Lower lobe of right lung (tissue), 1 donor: ENCODE measurements around the gene FAM236D. TPM values are rescaled to one million over a fixed set of nuclear protein-coding genes. Genes with fewer than 3 reads are reported as not detected.

Experiments
- total RNA-seq: library from RNA; stranded (reverse); fragmentation: NEBNext Ultra II Directional; extraction: Animal tissue kit (Norgen Biotek cat#: 25700); gene quantifications from one replicate; pipeline ENCODE4 v1.2.1, GENCODE V29; 2021
- donor health status: DM: no; HTN: yes; CAD: no; lungs with severe emphysema.

Gene FAM236D
- total RNA-seq, 1 donor from 2014 or later = not detected

Other genes starting within 250 kb of the FAM236D start
- 26.9 TPM for gene HDAC8, start 235.4 kb downstream of the FAM236D start, total RNA-seq
- gene PHKA1, start 93.9 kb downstream of the FAM236D start, total RNA-seq = 3.9 TPM
- gene DMRTC1B, start 31.3 kb downstream of the FAM236D start, total RNA-seq = 0.53 TPM
- gene FAM236B, start 25.6 kb downstream of the FAM236D start, total RNA-seq = not detected
- not detected for gene FAM236C, start 104.4 kb upstream of the FAM236D start, total RNA-seq
- gene FAM236A, start 130.0 kb upstream of the FAM236D start, total RNA-seq = not detected
- gene DMRTC1, start 135.6 kb upstream of the FAM236D start, total RNA-seq = not detected
- not detected for gene PABPC1L2B, start 194.7 kb upstream of the FAM236D start, total RNA-seq